MM.1S (cell line): ENCODE measurements around the gene MAPKAP1.

ENCODE experiments used
- DNase-seq: peaks from one replicate; pipeline ENCODE4 v3.0.0-alpha.2; 2015
- H2AFZ ChIP-seq: fragments of 300-600 bp; sonication (generic); 2 replicates; pipeline ENCODE4 v1.6.0; 2016; ENCODE audit warnings: antibody characterized with exemption, low read length
- H3F3A ChIP-seq: fragments of 300-600 bp; sonication (generic); 2 replicates; pipeline ENCODE4 v1.6.1; 2016; ENCODE audit warnings: mild to moderate bottlenecking, antibody characterized with exemption, low read length, moderate library complexity, mixed read lengths; ENCODE audit not compliant: insufficient read depth
- H3K27ac ChIP-seq: fragments of 300-600 bp; sonication (generic); 2 replicates; pipeline ENCODE4 v1.5.1; 2016; ENCODE audit warnings: mild to moderate bottlenecking, low read length
- H3K27me3 ChIP-seq: fragments of 300-600 bp; sonication (generic); replicated peaks from 2 replicates; pipeline ENCODE4 v1.6.0; 2016; ENCODE audit warnings: low read length; ENCODE audit not compliant: insufficient read depth
- H3K36me3 ChIP-seq: fragments of 300-600 bp; sonication (generic); replicated peaks from 2 replicates; pipeline ENCODE4 v1.6.1; 2016; ENCODE audit warnings: mild to moderate bottlenecking, low read length, mixed read lengths; ENCODE audit not compliant: insufficient read depth
- H3K4me1 ChIP-seq: fragments of 300-600 bp; sonication (generic); 2 replicates; pipeline ENCODE4 v1.6.1; 2016; ENCODE audit warnings: low read length, mixed read lengths
- H3K4me2 ChIP-seq: fragments of 300-600 bp; sonication (generic); 2 replicates; pipeline ENCODE4 v1.6.0; 2016; ENCODE audit warnings: low read depth, low read length
- H3K4me3 ChIP-seq: fragments of 300-600 bp; sonication (generic); 2 replicates; pipeline ENCODE4 v1.5.1; 2016; ENCODE audit warnings: low read length, mixed read lengths
- H3K79me2 ChIP-seq: fragments of 300-600 bp; sonication (generic); 2 replicates; pipeline ENCODE4 v1.6.1; 2016; ENCODE audit warnings: mixed run types, low read length, mixed read lengths
- H3K9ac ChIP-seq: fragments of 300-600 bp; sonication (generic); 2 replicates; pipeline ENCODE4 v1.6.1; 2016; ENCODE audit warnings: low read length, mixed read lengths
- H3K9me2 ChIP-seq: fragments of 300-600 bp; sonication (generic); replicated peaks from 2 replicates; pipeline ENCODE4 v1.6.1; 2016; ENCODE audit warnings: mild to moderate bottlenecking, low read length, mixed read lengths; ENCODE audit not compliant: insufficient read depth
- H3K9me3 ChIP-seq: fragments of 300-600 bp; sonication (generic); replicated peaks from 2 replicates; pipeline ENCODE4 v1.6.1; 2016; ENCODE audit warnings: mild to moderate bottlenecking, low read length, mixed read lengths; ENCODE audit not compliant: insufficient read depth
- H4K20me1 ChIP-seq: fragments of 300-600 bp; sonication (generic); 2 replicates; pipeline ENCODE4 v1.6.1; 2016; ENCODE audit warnings: mild to moderate bottlenecking, low read length, moderate library complexity, mixed read lengths; ENCODE audit not compliant: insufficient read depth
- CTCF ChIP-seq: fragments of 300-600 bp; sonication (generic); IDR thresholded peaks from 2 replicates; pipeline ENCODE4 v1.5.1; 2016; ENCODE audit warnings: antibody characterized with exemption, low read length, mixed read lengths
- EZH2 ChIP-seq: fragments of 300-600 bp; sonication (generic); optimal IDR thresholded peaks from 2 replicates; pipeline ENCODE3; 2017; ENCODE audit warnings: low read depth, mild to moderate bottlenecking, antibody characterized with exemption, low read length, mixed read lengths
- EZH2phosphoT487 ChIP-seq: fragments of 300-600 bp; sonication (generic); IDR thresholded peaks from 2 replicates; pipeline ENCODE4 v1.6.1; 2018; ENCODE audit warnings: antibody characterized with exemption, low read length

The MAPKAP1 gene

GRCh38 chr9:125477089-125477544 lies 229.9 kb downstream of the MAPKAP1 start:
- no peaks in the 10 kb centered on the region for H3K79me2 ChIP-seq
- no peaks in the 10 kb centered on the region for H3K9me3 ChIP-seq
- H3K4me1 ChIP-seq, result no peaks in the 10 kb centered on the region
- no peaks in the 10 kb centered on the region for H3F3A ChIP-seq
- no peak overlapping the region for H3K9ac ChIP-seq
- no peaks in the 10 kb centered on the region for H3K36me3 ChIP-seq
- no peaks in the 10 kb centered on the region for H3K9me2 ChIP-seq
- TF ChIP-seq CTCF (no peak), EZH2phosphoT487 (no peak)
- no peak overlapping the region for H3K4me3 ChIP-seq
- no peak overlapping the region for H3K4me2 ChIP-seq
- DNase-seq, result no peak
- H2AFZ ChIP-seq, result no peak overlapping the region
- no peak overlapping the region for H3K27ac ChIP-seq
- no peaks in the 10 kb centered on the region for H3K27me3 ChIP-seq
- H4K20me1 ChIP-seq, result no peaks in the 10 kb centered on the region

- H3K27ac ChIP-seq, result no peak overlapping the region
Observed at GRCh38 chr9:125476645-125477044, 230.4 kb downstream of the MAPKAP1 start.

GRCh38 chr9:125475385-125475784 lies 231.6 kb downstream of the MAPKAP1 start:
- Histone ChIP-seq H3K9ac (no peak overlapping the region), H3F3A (no peaks in the 10 kb centered on the region), H3K4me1 (no peaks in the 10 kb centered on the region), H3K4me2 (no peak overlapping the region), H3K9me3 (no peaks in the 10 kb centered on the region), H3K27ac (no peak overlapping the region), H3K4me3 (no peak overlapping the region), H4K20me1 (no peaks in the 10 kb centered on the region), H3K9me2 (no peaks in the 10 kb centered on the region), H3K27me3 (no peaks in the 10 kb centered on the region), H3K79me2 (no peaks in the 10 kb centered on the region), H2AFZ (no peak overlapping the region), H3K36me3 (no peaks in the 10 kb centered on the region)
- DNase-seq, result no peak
- no peak for TF ChIP-seq CTCF

More at GRCh38 chr9:125476645-125477044, 230.4 kb downstream of the MAPKAP1 start:
- no peak for DNase-seq
- TF ChIP-seq EZH2phosphoT487 (no peak), CTCF (no peak), EZH2 (no peak)
- no peaks in the 10 kb centered on the region for H3F3A ChIP-seq
- H3K4me1 ChIP-seq, result no peaks in the 10 kb centered on the region
- no peaks in the 10 kb centered on the region for H3K9me3 ChIP-seq
- H3K4me2 ChIP-seq, result no peak overlapping the region
- no peaks in the 10 kb centered on the region for H3K27me3 ChIP-seq
- H3K4me3 ChIP-seq, result no peak overlapping the region
- no peaks in the 10 kb centered on the region for H3K36me3 ChIP-seq
- H2AFZ ChIP-seq, result no peak overlapping the region
- H4K20me1 ChIP-seq, result no peaks in the 10 kb centered on the region
- H3K9me2 ChIP-seq, result no peaks in the 10 kb centered on the region
- no peaks in the 10 kb centered on the region for H3K79me2 ChIP-seq
- H3K9ac ChIP-seq, result no peak overlapping the region
